ENCODE measurements around the gene NFKB1. TPM values are rescaled to one million over a fixed set of nuclear protein-coding genes. Genes with fewer than 3 reads are reported as not detected.

The NFKB1 gene
- total RNA-seq, 1 experiment from 2014 or later, result 35.6 TPM

DNA sequence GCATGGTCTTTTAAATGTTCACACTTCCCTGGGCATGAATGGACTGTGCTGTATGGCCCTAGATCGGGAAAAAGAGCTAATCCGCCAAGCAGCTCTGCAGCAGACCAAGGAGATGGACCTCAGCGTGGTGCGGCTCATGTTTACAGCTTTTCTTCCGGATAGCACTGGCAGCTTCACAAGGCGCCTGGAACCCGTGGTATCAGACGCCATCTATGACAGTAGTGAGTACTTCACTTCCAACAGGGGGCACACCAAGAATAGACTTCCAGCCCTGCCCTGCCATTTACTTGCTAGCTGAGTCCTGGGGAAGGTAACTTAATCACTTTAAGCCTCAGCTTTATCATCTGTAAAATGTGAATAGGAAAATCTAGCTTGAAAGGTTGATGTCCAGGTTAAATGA, 77.7 kb downstream of the NFKB1 start:
- Mint-ChIP-seq H3K4me1 (ENCODE audit: low read depth, unreplicated experiment) (peaks cover 23% of the 10 kb centered on the region), H3K4me3 (ENCODE audit: low read depth, unreplicated experiment) (no peak overlapping the region), H3K9me3 (ENCODE audit: low read depth, unreplicated experiment) (no peaks in the 10 kb centered on the region), H3K27ac (ENCODE audit: unreplicated experiment) (no peak overlapping the region), H3K36me3 (ENCODE audit: insufficient read depth, unreplicated experiment) (peaks cover 7% of the 10 kb centered on the region), H3K27me3 (ENCODE audit: unreplicated experiment) (no peaks in the 10 kb centered on the region)
- CTCF ChIA-PET, result interaction anchor here (1.1 kb wide), 1 partner anchor 9 kb away, joined by 3 read pairs; no protein-coding TSS in a partner anchor
- no peak for DNase-seq
- no TSS peak for BruUV-seq (replicated peaks)
- TF ChIP-seq, protein P1, sequence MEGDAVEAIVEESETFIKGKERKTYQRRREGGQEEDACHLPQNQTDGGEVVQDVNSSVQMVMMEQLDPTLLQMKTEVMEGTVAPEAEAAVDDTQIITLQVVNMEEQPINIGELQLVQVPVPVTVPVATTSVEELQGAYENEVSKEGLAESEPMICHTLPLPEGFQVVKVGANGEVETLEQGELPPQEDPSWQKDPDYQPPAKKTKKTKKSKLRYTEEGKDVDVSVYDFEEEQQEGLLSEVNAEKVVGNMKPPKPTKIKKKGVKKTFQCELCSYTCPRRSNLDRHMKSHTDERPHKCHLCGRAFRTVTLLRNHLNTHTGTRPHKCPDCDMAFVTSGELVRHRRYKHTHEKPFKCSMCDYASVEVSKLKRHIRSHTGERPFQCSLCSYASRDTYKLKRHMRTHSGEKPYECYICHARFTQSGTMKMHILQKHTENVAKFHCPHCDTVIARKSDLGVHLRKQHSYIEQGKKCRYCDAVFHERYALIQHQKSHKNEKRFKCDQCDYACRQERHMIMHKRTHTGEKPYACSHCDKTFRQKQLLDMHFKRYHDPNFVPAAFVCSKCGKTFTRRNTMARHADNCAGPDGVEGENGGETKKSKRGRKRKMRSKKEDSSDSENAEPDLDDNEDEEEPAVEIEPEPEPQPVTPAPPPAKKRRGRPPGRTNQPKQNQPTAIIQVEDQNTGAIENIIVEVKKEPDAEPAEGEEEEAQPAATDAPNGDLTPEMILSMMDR (IDR thresholded peaks at IDR 0.05; ENCODE audit: unreplicated experiment), result no peak
- intact Hi-C loops (cut with micrococcal nuclease; ENCODE audit: unreplicated experiment), result no loop called here

DNA sequence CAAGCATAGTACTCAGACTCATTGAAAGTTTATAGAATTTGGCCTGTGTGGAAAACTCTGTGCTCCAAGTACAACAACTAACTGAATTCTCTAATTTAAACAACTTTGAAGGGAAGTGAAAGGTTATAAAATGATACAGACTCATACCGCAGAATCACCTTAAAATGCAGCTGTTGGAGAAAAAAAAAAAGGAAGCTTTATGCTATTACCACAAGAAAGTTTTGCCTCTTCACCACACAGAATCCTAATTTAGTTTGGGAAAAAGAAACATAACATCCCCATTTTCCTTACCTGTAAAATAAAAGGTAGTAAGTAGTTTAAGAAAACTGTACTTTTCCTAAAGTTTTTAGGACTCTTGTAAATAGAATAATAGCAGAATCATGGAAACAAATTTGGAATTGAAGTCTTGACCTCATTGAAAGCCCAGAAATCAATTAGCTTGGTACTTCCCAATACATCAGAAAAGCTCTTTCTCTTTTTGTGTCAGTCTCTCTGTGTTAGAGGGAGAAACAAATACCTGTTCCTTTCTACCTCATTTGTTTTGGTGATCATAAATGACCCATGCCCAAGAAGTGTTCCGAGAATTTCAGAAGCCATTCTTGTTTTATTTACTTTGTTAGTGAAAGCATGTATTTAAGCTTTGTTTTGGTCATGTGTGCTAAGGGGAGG, 78.8 kb downstream of the NFKB1 start:
- TF ChIP-seq, protein P1 (IDR thresholded peaks at IDR 0.05; ENCODE audit: unreplicated experiment), result no peak
- Mint-ChIP-seq H3K36me3 (ENCODE audit: insufficient read depth, unreplicated experiment) (peaks cover 7% of the 10 kb centered on the region), H3K9me3 (ENCODE audit: low read depth, unreplicated experiment) (no peaks in the 10 kb centered on the region), H3K4me1 (ENCODE audit: low read depth, unreplicated experiment) (peaks cover 21% of the 10 kb centered on the region), H3K27me3 (ENCODE audit: unreplicated experiment) (no peaks in the 10 kb centered on the region), H3K4me3 (ENCODE audit: low read depth, unreplicated experiment) (no peak overlapping the region), H3K27ac (ENCODE audit: unreplicated experiment) (no peak overlapping the region)
- no peak for DNase-seq
- intact Hi-C loops (cut with micrococcal nuclease; ENCODE audit: unreplicated experiment), result no loop called here
- CTCF ChIA-PET, result no interaction called here
- no TSS peak for BruUV-seq (replicated peaks)

DNA sequence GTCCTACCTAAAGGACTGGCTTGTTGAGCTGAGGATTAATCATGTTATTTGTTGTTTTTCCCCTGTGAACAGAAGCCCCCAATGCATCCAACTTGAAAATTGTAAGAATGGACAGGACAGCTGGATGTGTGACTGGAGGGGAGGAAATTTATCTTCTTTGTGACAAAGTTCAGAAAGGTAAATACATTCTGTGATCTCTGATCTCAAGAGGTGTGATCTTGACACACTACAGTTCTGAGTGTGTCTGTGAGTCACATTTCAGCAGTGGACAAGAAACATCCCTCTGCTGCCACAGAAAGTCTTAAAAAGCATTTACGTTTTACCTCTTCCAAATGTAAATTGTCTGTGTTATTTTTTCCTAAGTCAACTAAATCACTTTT, 79.3 kb downstream of the NFKB1 start:
- peaks cover 15% of the 10 kb centered on the region for H3K4me1 Mint-ChIP-seq (ENCODE audit: low read depth, unreplicated experiment)
- DNase-seq, result no peak
- TF ChIP-seq, protein P1 (IDR thresholded peaks at IDR 0.05; ENCODE audit: unreplicated experiment), result no peak
- CTCF ChIA-PET, result no interaction called here
- H3K27ac Mint-ChIP-seq (ENCODE audit: unreplicated experiment), result no peak overlapping the region
- BruUV-seq (replicated peaks), result no TSS peak
- H3K36me3 Mint-ChIP-seq (ENCODE audit: insufficient read depth, unreplicated experiment), result peaks cover 7% of the 10 kb centered on the region
- no peaks in the 10 kb centered on the region for H3K27me3 Mint-ChIP-seq (ENCODE audit: unreplicated experiment)
- intact Hi-C loops (cut with micrococcal nuclease; ENCODE audit: unreplicated experiment), result no loop called here
- H3K9me3 Mint-ChIP-seq (ENCODE audit: low read depth, unreplicated experiment), result no peaks in the 10 kb centered on the region
- H3K4me3 Mint-ChIP-seq (ENCODE audit: low read depth, unreplicated experiment), result no peak overlapping the region

DNA sequence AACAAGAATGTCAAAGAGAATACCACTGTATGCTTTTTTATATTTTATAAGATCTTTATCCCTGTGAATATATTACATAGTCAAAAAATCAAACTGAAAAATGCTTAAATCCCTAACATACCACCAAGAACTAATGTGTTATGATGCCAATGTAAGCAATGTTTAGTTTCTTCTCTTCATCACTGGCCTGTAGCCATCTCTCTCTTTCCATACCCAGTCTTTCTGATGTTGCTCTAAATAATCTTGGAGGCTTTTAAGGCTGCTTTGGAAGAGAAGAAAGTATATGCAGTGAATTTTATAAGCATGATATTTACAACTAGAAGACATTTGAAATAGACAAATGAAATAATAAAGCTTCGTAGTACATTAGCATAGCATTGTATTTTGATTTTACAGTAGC, 82.9 kb downstream of the NFKB1 start:
- TF ChIP-seq, protein P1 (IDR thresholded peaks at IDR 0.05; ENCODE audit: unreplicated experiment), result no peak
- no TSS peak for BruUV-seq (replicated peaks)
- DNase-seq, result no peak
- Mint-ChIP-seq H3K36me3 (ENCODE audit: insufficient read depth, unreplicated experiment) (no peaks in the 10 kb centered on the region), H3K4me3 (ENCODE audit: low read depth, unreplicated experiment) (no peak overlapping the region), H3K4me1 (ENCODE audit: low read depth, unreplicated experiment) (no peaks in the 10 kb centered on the region), H3K27ac (ENCODE audit: unreplicated experiment) (no peak overlapping the region), H3K27me3 (ENCODE audit: unreplicated experiment) (no peaks in the 10 kb centered on the region), H3K9me3 (ENCODE audit: low read depth, unreplicated experiment) (no peaks in the 10 kb centered on the region)
- CTCF ChIA-PET, result no interaction called here
- intact Hi-C loops (cut with micrococcal nuclease; ENCODE audit: unreplicated experiment), result no loop called here
